GM12801 (cell line): Measurements from ENCODE around the gene MED12L.
A peak's percentile ranks its signal among the peaks of the same experiment; 100 is the strongest.

Experiments used
- TF ChIP-seq, protein P1 (sequence below): IDR thresholded peaks from one replicate; pipeline ENCODE4 v1.5.1; 2011; ENCODE audit warnings: control low read depth; ENCODE audit not compliant: insufficient read length; ENCODE audit errors: extremely low read depth

Gene MED12L

GRCh38 chr3:151144016-151144415 is 58.6 kb downstream of the MED12L start:
- TF ChIP-seq, protein P1, sequence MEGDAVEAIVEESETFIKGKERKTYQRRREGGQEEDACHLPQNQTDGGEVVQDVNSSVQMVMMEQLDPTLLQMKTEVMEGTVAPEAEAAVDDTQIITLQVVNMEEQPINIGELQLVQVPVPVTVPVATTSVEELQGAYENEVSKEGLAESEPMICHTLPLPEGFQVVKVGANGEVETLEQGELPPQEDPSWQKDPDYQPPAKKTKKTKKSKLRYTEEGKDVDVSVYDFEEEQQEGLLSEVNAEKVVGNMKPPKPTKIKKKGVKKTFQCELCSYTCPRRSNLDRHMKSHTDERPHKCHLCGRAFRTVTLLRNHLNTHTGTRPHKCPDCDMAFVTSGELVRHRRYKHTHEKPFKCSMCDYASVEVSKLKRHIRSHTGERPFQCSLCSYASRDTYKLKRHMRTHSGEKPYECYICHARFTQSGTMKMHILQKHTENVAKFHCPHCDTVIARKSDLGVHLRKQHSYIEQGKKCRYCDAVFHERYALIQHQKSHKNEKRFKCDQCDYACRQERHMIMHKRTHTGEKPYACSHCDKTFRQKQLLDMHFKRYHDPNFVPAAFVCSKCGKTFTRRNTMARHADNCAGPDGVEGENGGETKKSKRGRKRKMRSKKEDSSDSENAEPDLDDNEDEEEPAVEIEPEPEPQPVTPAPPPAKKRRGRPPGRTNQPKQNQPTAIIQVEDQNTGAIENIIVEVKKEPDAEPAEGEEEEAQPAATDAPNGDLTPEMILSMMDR = no peak

- TF ChIP-seq, protein P1 = no peak
These were observed 59.3 kb downstream of the MED12L start for GRCh38 chr3:151144760-151145159.

- TF ChIP-seq, protein P1 = no peak
These were observed 60.2 kb downstream of the MED12L start for GRCh38 chr3:151145713-151146070.

DNA sequence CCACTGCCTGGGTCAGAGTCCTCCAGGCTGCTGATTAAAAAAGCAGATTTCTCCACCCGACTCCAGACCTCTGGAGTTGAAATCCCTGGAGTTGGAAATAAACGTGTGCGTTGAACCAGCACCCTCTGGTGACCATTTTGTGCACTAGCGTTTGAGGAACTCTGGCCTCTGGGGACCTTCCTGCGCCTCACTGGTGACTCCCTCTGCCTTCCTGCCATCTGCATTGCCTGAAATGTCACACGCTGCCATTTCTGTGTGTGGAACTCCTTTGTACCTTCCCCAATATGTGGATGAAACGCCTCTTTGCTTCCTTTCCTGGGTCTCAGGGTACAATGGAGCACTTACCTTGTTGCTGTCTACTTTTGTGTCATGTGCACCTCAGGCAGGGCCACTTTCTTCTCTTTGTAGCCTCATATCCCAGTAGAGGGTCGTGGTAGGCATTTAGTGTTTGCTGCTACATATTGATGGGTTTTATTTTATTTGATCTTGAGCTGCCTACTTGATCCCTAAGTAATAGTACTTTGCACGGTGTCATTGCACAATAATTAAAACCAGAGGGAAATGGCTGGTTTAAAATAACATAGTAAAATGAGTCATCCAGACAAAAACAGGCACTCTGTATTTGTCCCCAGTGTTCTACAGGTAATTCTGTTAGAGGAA is 60.7 kb downstream of the MED12L start:
- TF ChIP-seq, protein P1 = peak; percentile 48

GRCh38 chr3:151146731-151147091 is 61.2 kb downstream of the MED12L start:
- TF ChIP-seq, protein P1 = no peak

- TF ChIP-seq, protein P1 = no peak
These were observed 61.8 kb downstream of the MED12L start for GRCh38 chr3:151147299-151147698.

DNA sequence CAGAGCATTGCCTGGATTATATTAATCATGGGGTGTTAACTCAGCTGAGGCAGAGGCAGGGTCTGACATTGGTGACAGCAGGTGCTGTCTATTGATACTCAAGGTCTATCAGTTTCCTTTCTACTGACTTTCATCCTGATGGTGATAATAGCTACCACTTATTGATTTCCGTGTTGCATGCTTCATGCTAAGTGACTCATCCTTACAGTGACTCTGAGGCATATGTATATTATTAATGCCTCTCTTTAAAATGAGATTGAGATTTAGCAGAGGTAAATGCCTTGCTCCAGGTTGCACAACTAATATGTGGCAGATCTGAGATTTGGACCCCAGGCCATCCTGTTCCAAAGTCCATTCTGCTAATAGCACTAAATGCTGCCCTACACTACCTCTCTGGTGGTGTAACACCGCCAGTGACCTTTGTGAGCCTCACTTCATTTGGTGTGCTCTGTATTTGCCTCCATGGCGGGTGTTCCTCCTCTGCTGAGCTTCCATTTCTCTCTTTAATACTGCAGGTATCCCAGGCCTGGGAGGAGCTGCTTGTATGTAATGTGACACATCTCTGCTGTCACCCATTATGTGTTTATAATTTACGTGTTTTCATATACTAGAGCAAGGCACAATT is 67.1 kb downstream of the MED12L start:
- TF ChIP-seq, protein P1 = no peak

DNA sequence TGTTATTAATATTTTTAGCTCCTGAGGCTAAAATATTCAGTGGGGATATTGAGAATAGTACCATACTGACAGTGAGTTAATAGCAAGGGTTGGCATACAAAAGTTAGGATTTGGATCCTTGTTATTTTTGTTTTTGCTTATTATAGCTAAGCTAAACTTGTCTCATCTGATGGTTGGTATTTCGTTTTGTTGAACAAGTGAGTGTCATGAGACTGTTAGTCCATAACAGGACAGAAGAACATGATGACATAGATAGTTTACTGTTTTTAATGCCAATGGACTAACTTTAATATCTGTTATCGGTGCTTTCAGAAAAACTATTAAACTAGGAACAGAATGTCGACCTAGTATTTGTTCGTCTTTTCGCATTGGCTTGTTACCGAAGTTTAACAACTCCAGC is 69.1 kb downstream of the MED12L start:
- TF ChIP-seq, protein P1 = no peak
